ENCODE measurements around the gene PRR3. TPM values are rescaled to one million over a fixed set of nuclear protein-coding genes. Genes with fewer than 3 reads are reported as not detected.

Gene PRR3
- total and polyA plus RNA-seq, 2 of the 13 experiments (the other 11 are each of a cell fraction or from before 2014, with no cell fraction given) = 14.6 to 21.2 TPM

GRCh38 chr6:30556066-30556905, 809 bp upstream of the PRR3 start, which contains the start of gene GNL1 (continued):
- TF ChIP-seq ZNF557 (CRISPR knock-in tag; IDR thresholded peaks at IDR 0.05) = 0 out of 2 replicates have a peak, but pooled peaks have one; percentile 51
- peak; percentile 63; the same call in 1 of the 2 replicates for TF ChIP-seq ZNF740 (CRISPR knock-in tag; IDR thresholded peaks at IDR 0.05)
- peak; percentile 45; the same call in 1 of the 2 replicates for TF ChIP-seq HHEX (CRISPR knock-in tag; IDR thresholded peaks at IDR 0.05)
- TF ChIP-seq HOXD1 (CRISPR knock-in tag; IDR thresholded peaks at IDR 0.05) = peak; percentile 75
- TF ChIP-seq, protein P1, sequence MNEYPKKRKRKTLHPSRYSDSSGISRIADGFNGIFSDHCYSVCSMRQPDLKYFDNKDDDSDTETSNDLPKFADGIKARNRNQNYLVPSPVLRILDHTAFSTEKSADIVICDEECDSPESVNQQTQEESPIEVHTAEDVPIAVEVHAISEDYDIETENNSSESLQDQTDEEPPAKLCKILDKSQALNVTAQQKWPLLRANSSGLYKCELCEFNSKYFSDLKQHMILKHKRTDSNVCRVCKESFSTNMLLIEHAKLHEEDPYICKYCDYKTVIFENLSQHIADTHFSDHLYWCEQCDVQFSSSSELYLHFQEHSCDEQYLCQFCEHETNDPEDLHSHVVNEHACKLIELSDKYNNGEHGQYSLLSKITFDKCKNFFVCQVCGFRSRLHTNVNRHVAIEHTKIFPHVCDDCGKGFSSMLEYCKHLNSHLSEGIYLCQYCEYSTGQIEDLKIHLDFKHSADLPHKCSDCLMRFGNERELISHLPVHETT (CRISPR knock-in tag; conservative IDR thresholded peaks at IDR 0.05) = no peak; the same call in 1 of the 2 replicates
- TF ChIP-seq IRF1 (CRISPR knock-in tag; IDR thresholded peaks at IDR 0.05; ENCODE audit: low read depth) = no peak
- no peak for TF ChIP-seq PCBP2 (optimal IDR thresholded peaks at IDR 0.05; ENCODE audit: low read depth, low read length, poor library complexity, severe bottlenecking)
- peak; percentile 76 for TF ChIP-seq ZNF263 (CRISPR knock-in tag; IDR thresholded peaks at IDR 0.05)
- peak; percentile 51; the same call in 1 of the 2 replicates for TF ChIP-seq TFDP2 (CRISPR knock-in tag; IDR thresholded peaks at IDR 0.05)
- TF ChIP-seq ZC3H13 (CRISPR knock-in tag; IDR thresholded peaks at IDR 0.05) = peak; percentile 91; the same call in 1 of the 2 replicates
- no peak for TF ChIP-seq ZNF709 (CRISPR knock-in tag; IDR thresholded peaks at IDR 0.05)
- TF ChIP-seq ZSCAN29 (CRISPR knock-in tag; conservative IDR thresholded peaks at IDR 0.05) = no peak
- no peak; the same call in none of the 2 replicates for TF ChIP-seq GATAD2A (CRISPR knock-in tag; IDR thresholded peaks at IDR 0.05)
- TF ChIP-seq ZBTB39 (CRISPR knock-in tag; IDR thresholded peaks at IDR 0.05) = no peak
- TF ChIP-seq ZIK1 (CRISPR knock-in tag; IDR thresholded peaks at IDR 0.05; ENCODE audit: borderline replicate concordance, low read depth) = no peak
- no peak for TF ChIP-seq ZNF180 (CRISPR knock-in tag; IDR thresholded peaks at IDR 0.05; ENCODE audit: borderline replicate concordance, low read depth)
- no peak for TF ChIP-seq PHF20 (CRISPR knock-in tag; IDR thresholded peaks at IDR 0.05)
- no peak; the same call in 1 of the 2 replicates for TF ChIP-seq HNF4G (IDR thresholded peaks at IDR 0.05; ENCODE audit: borderline replicate concordance, low read depth, low read length)
- no peak for TF ChIP-seq HNF4G (CRISPR knock-in tag; IDR thresholded peaks at IDR 0.05; ENCODE audit: borderline replicate concordance, low read depth)
- TF ChIP-seq ZFP36L2 (CRISPR knock-in tag; IDR thresholded peaks at IDR 0.05) = no peak
- no peak for TF ChIP-seq THAP9 (CRISPR knock-in tag; IDR thresholded peaks at IDR 0.05; ENCODE audit: borderline replicate concordance)
